Ectodermal cell (in vitro differentiated cells): ENCODE results near the gene KLF3.

Experiments used
- H3K27ac ChIP-seq: 2 replicates; pipeline ENCODE4 v1.7.0; 2013; ENCODE audit warnings: mild to moderate bottlenecking, low read depth, low read length; ENCODE audit not compliant: insufficient read depth, poor library complexity, severe bottlenecking
- H3K27me3 ChIP-seq: 2 replicates; pipeline ENCODE4 v1.7.0; 2013; ENCODE audit warnings: mild to moderate bottlenecking, low read length; ENCODE audit not compliant: insufficient read depth, control insufficient read depth, poor library complexity, severe bottlenecking
- H3K36me3 ChIP-seq: one replicate; pipeline ENCODE4 v1.7.0; 2013; ENCODE audit warnings: low read length; ENCODE audit not compliant: control insufficient read depth, insufficient read depth
- H3K4me1 ChIP-seq: one replicate; pipeline ENCODE4 v1.7.0; 2013; ENCODE audit warnings: low read length; ENCODE audit not compliant: control insufficient read depth, insufficient read depth
- H3K4me3 ChIP-seq: 2 replicates; pipeline ENCODE4 v1.7.0; 2013; ENCODE audit warnings: low read depth, low read length, control low read depth; ENCODE audit not compliant: insufficient read depth
- H3K9me3 ChIP-seq: 2 replicates; pipeline ENCODE4 v1.7.0; 2013; ENCODE audit warnings: mild to moderate bottlenecking, low read length, moderate library complexity; ENCODE audit not compliant: control insufficient read depth
- WGBS, 2 experiments: methylation state at CpG; one replicate each; pipeline ENCODE4 v1.1.7; 2013; ENCODE audit warnings: missing lambda C conversion rate in 2 of 2; 5-methylcytosine and 5-hydroxymethylcytosine counted together

KLF3 gene

DNA sequence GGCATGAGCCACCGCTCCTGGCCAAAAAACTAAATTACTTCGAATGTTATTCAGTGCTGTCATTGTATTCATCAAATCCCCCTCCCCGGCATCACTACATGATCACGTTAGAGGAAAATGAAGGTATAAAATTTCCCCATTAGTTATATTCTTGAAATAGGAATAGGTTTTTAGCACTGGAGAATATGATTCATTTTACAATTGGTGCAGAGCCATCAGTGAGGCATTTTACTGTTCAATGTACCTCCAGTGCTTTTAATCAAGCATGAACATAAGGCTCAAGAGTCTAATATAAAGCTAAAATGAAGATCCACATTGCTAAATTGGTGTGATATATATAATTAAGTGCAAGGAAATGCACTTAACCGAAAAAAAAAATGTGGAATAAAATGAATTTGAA is 18.3 kb downstream of the KLF3 start:
- Histone ChIP-seq H3K4me3 (no peak overlapping the region), H3K27me3 (no peaks in the 10 kb centered on the region), H3K9me3 (no peaks in the 10 kb centered on the region), H3K27ac (no peak overlapping the region), H3K36me3 (peaks cover 1% of the 10 kb centered on the region), H3K4me1 (no peaks in the 10 kb centered on the region)
- 98% methylated on average over 3 to 5 of the region's 5 CpGs for WGBS, 2 experiments

DNA sequence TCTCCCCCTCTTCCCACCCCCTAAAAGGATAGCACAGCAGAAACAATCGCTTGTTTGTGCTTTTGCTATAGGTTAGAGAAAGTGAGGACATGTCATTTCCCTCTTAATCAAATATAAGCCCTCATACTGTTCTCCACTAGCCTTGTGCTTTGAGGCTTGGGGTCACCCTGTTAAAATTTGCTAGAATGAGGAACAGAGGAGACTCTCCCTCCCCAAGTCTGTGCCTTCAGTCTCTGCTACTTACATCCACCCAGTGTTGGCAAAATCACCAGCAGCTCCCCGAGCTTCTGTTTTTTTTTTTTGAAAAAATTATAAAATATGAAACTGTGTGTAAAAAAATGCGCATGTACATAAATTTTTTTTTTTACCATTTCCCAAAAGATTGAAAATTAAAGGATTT is 19.3 kb downstream of the KLF3 start:
- Histone ChIP-seq H3K27me3 (no peaks in the 10 kb centered on the region), H3K27ac (no peak overlapping the region), H3K4me1 (no peaks in the 10 kb centered on the region), H3K4me3 (no peak overlapping the region), H3K36me3 (peaks cover 11% of the 10 kb centered on the region), H3K9me3 (no peaks in the 10 kb centered on the region)
- 100% methylated on average over 1 of the region's 3 CpGs; no CpG with 5 or more reads in 1 of the 2 experiments for WGBS, 2 experiments

DNA sequence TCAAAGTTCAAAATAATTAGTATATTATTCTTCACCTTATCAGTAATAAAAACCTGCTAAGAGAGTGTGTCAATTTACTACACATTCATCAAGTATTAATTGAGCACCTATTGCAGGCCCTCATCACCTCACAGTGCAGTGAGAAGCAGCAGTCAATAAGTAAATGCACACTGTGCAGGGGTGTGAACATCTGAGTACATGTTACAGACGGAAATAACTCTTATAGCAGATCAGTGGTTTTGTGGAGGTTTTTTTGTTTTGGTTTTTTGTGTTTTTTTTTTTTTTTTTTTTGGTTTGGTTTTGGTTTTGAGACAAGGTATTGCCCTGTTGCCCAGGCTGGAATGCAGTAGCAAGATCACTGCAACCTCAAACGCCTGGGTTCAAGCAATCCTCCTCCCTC is 20.3 kb downstream of the KLF3 start:
- 94 to 98% methylated on average over 2 of the region's 2 CpGs for WGBS, 2 experiments
- no peaks in the 10 kb centered on the region for H3K9me3 ChIP-seq
- no peak overlapping the region for H3K4me3 ChIP-seq
- H3K4me1 ChIP-seq: no peaks in the 10 kb centered on the region
- no peaks in the 10 kb centered on the region for H3K27me3 ChIP-seq
- peaks cover 20% of the 10 kb centered on the region for H3K36me3 ChIP-seq
- no peak overlapping the region for H3K27ac ChIP-seq

DNA sequence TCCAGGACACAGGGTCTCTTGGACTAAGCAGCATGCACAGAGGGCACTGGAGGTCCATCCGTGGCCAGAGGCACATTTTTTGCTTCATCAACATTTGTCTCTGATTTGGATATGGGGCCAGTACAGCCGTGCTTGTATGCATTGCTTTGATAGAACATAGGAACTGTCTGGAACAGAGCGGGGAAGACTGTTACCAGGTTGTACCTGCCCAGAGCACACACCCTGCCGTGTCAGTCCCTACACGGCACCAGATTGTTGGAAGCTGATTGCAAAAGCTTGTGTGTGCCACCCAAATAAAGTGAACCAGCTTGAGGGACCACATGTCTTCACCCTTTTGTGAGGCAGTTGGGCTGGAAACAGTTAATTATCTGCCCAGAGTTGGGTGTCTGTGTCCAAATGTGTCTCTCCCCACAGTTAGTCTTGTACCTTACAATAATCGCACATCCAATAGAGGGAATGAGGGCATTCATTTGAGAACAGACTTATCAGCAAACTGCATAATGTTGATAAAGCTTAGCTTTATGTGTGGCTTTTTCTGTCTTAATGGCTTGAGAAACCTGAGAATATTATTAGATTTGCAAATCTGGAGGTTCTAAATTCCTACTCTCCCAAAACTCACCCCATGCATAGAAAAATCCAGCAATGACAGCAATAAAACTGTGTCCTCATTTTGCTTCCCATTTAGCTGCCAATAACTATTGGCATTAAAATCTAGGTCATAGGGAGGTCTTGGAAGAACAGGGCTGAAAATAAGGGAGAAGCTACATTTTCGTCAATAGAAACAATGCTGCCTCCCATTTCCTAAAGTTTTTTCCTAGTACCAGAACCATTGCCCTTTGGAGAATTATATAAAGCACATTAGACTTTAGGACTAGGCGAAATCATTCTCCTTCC is 21.2 kb downstream of the KLF3 start:
- Histone ChIP-seq H3K36me3 (peaks cover 30% of the 10 kb centered on the region), H3K4me3 (no peak overlapping the region), H3K9me3 (no peaks in the 10 kb centered on the region), H3K27me3 (no peaks in the 10 kb centered on the region), H3K27ac (no peak overlapping the region), H3K4me1 (no peaks in the 10 kb centered on the region)
- 96 to 97% methylated on average over 7 to 8 of the region's 8 CpGs for WGBS, 2 experiments

DNA sequence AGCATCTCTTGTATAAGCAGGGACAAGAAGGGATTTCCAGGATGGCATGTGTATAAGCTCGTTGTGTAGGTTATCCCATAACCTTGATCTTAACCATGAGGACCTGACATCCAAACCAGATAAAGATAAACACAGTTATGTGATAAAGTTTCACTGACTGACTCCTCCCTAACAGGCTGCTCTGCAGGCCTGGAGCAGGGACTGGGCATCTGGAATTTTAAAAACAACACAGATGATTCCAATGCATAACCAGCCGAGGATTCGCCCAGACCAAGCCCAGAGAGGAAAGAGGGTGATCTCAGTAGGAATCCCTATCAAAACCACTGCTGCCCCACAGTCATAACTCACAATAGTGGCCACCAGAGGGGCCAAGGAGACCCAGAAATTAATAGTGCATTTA is 22.7 kb downstream of the KLF3 start:
- Histone ChIP-seq H3K4me1 (no peaks in the 10 kb centered on the region), H3K9me3 (no peaks in the 10 kb centered on the region), H3K27ac (no peak overlapping the region), H3K27me3 (no peaks in the 10 kb centered on the region), H3K36me3 (peaks cover 41% of the 10 kb centered on the region), H3K4me3 (no peak overlapping the region)
- WGBS, 2 experiments: 96 to 98% methylated on average over 3 of the region's 3 CpGs

DNA sequence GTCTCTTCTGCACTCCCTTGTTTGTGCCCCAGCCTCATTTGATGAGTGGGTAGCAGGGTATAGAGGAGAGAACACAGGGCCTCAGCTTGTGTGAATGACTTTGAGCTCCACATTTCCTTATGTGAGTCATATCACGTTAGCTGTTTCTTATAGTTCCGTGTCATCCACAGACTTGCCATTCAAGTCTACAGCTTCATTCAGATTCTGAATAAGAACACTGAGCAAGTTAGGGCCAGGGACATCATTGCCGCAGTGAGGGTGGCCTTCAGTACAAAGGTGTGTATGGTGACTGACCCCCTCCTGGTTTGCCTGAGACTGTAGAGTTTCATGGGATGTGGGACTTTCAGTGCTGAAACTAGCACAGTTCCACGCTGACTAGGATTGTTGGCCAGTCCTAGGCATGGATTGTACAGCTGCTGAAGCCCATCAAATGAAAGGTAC is 23.6 kb downstream of the KLF3 start:
- Histone ChIP-seq H3K9me3 (no peaks in the 10 kb centered on the region), H3K4me3 (no peak overlapping the region), H3K27me3 (no peaks in the 10 kb centered on the region), H3K36me3 (peaks cover 41% of the 10 kb centered on the region), H3K4me1 (no peaks in the 10 kb centered on the region), H3K27ac (no peak overlapping the region)
- WGBS, 2 experiments: 94 to 96% methylated on average over 4 of the region's 4 CpGs

DNA sequence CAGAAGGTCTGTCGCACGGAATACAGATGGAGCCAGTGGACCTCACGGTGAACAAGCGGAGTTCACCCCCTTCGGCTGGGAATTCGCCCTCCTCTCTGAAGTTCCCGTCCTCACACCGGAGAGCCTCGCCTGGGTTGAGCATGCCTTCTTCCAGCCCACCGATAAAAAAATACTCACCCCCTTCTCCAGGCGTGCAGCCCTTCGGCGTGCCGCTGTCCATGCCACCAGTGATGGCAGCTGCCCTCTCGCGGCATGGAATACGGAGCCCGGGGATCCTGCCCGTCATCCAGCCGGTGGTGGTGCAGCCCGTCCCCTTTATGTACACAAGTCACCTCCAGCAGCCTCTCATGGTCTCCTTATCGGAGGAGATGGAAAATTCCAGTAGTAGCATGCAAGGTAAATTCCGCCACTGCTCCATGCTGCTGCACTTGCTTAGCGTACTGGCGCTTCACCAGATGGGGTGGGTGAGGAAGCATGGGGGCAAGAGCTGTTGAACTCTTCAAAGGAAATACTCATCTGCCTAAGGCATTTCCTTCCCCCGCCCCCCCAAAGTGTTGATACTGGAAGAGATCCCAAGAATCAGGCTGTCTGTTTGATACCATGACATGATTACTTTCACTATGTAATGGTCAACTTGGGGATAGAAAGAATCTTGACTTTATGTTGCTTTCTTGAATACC is 24.8 kb downstream of the KLF3 start:
- WGBS, 2 experiments: 96% methylated on average over 26 of the region's 26 CpGs
- Histone ChIP-seq H3K36me3 (peaks cover 41% of the 10 kb centered on the region), H3K27ac (no peak overlapping the region), H3K9me3 (no peaks in the 10 kb centered on the region), H3K4me3 (no peak overlapping the region), H3K4me1 (no peaks in the 10 kb centered on the region), H3K27me3 (no peaks in the 10 kb centered on the region)

DNA sequence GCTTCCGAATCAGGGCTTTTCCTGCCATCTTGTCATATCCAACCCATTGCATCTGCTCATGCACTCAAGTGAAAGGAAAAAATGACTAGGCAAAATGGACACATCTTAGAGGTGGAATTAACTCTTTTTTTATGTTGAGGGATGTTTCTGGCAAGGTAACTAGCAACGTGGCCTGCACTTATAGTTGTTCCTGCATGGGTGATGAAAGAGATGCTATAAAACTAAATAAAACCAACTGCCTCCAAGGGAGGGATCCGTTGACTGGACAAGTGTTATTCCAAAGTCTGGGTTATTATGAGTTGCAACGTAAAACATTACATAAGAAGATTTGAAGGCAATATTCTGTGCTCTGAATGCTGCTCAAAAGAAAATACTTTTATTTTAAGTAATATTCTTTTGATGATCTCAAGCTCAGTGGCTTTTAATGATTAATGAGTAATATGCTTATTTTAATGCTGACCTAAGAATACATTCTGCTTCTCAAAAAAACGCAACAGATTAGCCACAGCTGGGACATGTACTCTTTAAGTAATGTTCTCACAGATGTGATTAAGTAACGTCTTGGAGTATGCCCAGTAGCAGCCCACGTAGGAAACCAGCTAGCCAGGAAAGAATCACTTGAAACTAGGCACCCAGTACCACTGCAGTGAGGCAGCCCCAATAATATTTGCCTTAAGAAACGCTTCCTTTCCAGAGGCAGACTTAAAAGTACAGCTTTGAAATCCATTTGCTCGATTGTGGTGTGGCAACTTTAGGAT is 27.4 kb downstream of the KLF3 start:
- no peaks in the 10 kb centered on the region for H3K27me3 ChIP-seq
- no peak overlapping the region for H3K4me3 ChIP-seq
- H3K36me3 ChIP-seq: peaks cover 55% of the 10 kb centered on the region
- H3K27ac ChIP-seq: no peak overlapping the region
- 94 to 96% methylated on average over 7 to 9 of the region's 9 CpGs for WGBS, 2 experiments
- no peaks in the 10 kb centered on the region for H3K9me3 ChIP-seq
- no peaks in the 10 kb centered on the region for H3K4me1 ChIP-seq

DNA sequence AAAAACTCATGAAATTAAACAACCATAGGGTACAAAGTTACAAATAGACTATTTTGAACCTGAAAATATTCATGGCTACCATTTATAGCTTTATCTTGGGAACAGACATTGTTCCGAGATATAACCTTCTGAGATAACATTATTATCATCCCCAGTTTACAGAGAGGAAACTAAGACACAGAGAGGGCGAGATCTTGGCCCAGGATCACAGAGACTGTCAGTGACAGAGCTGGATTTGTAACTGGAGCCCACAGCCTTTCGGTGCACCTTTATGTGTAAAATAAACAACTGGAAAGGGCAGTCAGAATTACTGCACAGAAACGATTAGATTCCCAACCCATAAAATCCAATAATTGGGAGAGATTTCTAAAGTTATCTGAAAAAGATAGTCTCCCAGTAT is 28.4 kb downstream of the KLF3 start:
- H3K4me1 ChIP-seq: no peaks in the 10 kb centered on the region
- no peak overlapping the region for H3K27ac ChIP-seq
- no peaks in the 10 kb centered on the region for H3K9me3 ChIP-seq
- no peak overlapping the region for H3K4me3 ChIP-seq
- H3K36me3 ChIP-seq: peaks cover 60% of the 10 kb centered on the region
- WGBS, 2 experiments: 89 to 95% methylated on average over 3 of the region's 4 CpGs
- no peaks in the 10 kb centered on the region for H3K27me3 ChIP-seq

DNA sequence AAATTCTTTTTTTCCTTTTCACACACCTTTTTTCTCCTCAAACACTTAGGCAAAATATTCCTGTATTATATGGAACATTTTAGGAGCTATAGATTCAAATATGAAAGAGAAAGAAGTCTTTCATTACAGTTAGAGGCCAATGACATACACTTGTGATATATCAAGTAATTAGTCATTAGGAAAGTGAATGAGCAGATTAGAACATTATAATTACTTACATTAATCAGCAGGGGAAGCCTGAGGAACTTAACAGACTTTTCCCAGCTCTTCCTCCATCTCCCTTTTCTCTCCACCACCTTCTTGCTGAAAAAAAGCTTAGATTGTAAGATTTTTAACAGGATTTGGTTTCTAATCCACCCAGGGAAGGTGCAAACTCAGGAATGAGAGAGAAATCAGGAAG is 29.6 kb downstream of the KLF3 start:
- Histone ChIP-seq H3K4me3 (no peak overlapping the region), H3K27ac (no peak overlapping the region), H3K9me3 (no peaks in the 10 kb centered on the region), H3K36me3 (peaks cover 48% of the 10 kb centered on the region), H3K4me1 (no peaks in the 10 kb centered on the region), H3K27me3 (no peaks in the 10 kb centered on the region)
